ENCODE measurements around the gene RNF41. TPM values are rescaled to one million over a fixed set of nuclear protein-coding genes. Genes with fewer than 3 reads are reported as not detected.

Gene RNF41
- total and polyA plus RNA-seq, 4 donors, result 18.1 to 54.6 (median 45.1) TPM

DNA sequence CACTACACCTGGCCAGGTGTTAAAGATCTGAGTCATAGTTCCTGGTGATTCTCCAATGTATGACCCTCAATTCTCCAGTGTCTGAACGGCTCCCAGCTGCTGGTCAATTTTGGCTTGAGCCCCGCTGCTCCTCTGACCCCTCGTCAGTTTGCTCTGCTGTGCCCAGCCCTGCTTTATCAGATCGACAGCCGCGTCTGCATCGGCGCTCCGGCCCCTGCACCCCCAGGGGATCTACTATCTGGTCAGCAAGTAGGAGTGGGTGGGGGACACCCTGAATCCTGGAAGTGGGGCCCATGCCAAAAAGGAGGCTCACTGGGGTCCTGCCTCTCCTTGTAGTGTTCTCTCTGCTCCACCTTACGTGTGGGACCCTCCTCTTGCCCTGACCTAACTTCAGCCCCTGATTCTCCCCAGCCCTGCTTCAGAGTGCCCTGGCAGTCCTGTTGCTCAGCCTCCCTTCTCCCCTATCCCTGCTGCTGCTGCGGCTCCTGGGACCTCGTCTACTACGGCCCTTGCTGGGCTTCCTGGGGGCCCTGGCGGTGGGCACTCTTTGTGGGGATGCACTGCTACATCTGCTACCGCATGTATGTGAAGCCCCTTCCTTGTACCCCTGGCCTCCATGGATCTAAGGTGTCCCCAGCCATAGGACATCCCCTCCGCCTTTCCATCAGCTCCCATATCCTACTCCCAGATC is 13.2 kb upstream of the RNF41 start:
- no peak for DNase-seq
- Histone ChIP-seq H3K27ac (ENCODE audit: low read depth in 1 of 2, low read length in 1 of 2) (no peak overlapping the region), H3K36me3 (ENCODE audit: control insufficient read depth in 4 of 4, insufficient read depth in 4 of 4, low read length in 4 of 4) (peaks cover 0 to 31% (median 4%) of the 10 kb centered on the region in 4 donors), H3K27me3 (ENCODE audit: control insufficient read depth in 3 of 3, insufficient read depth in 3 of 3, low read length in 2 of 3) (no peaks in the 10 kb centered on the region), H3K4me1 (ENCODE audit: control insufficient read depth in 5 of 5, insufficient read depth in 5 of 5, low read length in 5 of 5) (peaks cover 0 to 4% (median 0%) of the 10 kb centered on the region in 5 donors), H3K4me3 (no peak overlapping the region), H3K9ac (ENCODE audit: insufficient read depth in 1 of 2, low read length in 2 of 2) (no peak overlapping the region), H3K9me3 (ENCODE audit: control insufficient read depth in 4 of 4, insufficient read depth in 3 of 4, low read length in 3 of 4) (no peaks in the 10 kb centered on the region)
- no peak for TF ChIP-seq CTCF (IDR thresholded peaks at IDR 0.05; ENCODE audit: control extremely low read depth, extremely low read depth)
- no peak for ATAC-seq (ENCODE audit: insufficient read depth, low FRiP score)
- WGBS, 2 donors, result 74 to 85% methylated on average over 16 of the region's 16 CpGs

DNA sequence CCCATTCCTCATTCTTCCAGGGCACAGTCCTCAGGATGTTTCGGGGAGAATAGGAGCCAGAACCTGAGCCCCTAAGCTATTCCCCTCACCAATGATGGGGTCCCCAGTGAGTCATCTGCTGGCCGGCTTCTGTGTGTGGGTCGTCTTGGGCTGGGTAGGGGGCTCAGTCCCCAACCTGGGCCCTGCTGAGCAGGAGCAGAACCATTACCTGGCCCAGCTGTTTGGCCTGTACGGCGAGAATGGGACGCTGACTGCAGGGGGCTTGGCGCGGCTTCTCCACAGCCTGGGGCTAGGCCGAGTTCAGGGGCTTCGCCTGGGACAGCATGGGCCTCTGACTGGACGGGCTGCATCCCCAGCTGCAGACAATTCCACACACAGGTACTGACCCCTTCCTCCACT is 9.5 kb upstream of the RNF41 start:
- 92% methylated on average over 11 of the region's 11 CpGs for WGBS, 2 donors
- Histone ChIP-seq H3K27ac (ENCODE audit: low read depth in 1 of 2, low read length in 1 of 2) (no peak overlapping the region), H3K27me3 (ENCODE audit: control insufficient read depth in 3 of 3, insufficient read depth in 3 of 3, low read length in 2 of 3) (no peaks in the 10 kb centered on the region), H3K9ac (ENCODE audit: insufficient read depth in 1 of 2, low read length in 2 of 2) (no peak overlapping the region), H3K4me3 (no peak overlapping the region), H3K36me3 (ENCODE audit: control insufficient read depth in 4 of 4, insufficient read depth in 4 of 4, low read length in 4 of 4) (peaks cover 0 to 5% (median 0%) of the 10 kb centered on the region in 4 donors), H3K9me3 (ENCODE audit: control insufficient read depth in 4 of 4, insufficient read depth in 3 of 4, low read length in 3 of 4) (no peaks in the 10 kb centered on the region), H3K4me1 (ENCODE audit: control insufficient read depth in 5 of 5, insufficient read depth in 5 of 5, low read length in 5 of 5) (peaks cover 0 to 4% (median 0%) of the 10 kb centered on the region in 5 donors)
- DNase-seq (no peak), ATAC-seq (ENCODE audit: insufficient read depth, low FRiP score) (no peak)
- no peak for TF ChIP-seq CTCF (IDR thresholded peaks at IDR 0.05; ENCODE audit: control extremely low read depth, extremely low read depth)

GRCh38 chr12:56230432-56231183 is 8.9 kb upstream of the RNF41 start:
- no peak for ATAC-seq (ENCODE audit: insufficient read depth, low FRiP score)
- H3K9me3 ChIP-seq (ENCODE audit: control insufficient read depth in 4 of 4, insufficient read depth in 3 of 4, low read length in 3 of 4), result no peaks in the 10 kb centered on the region
- WGBS, 2 donors, result 74 to 87% methylated on average over 8 of the region's 8 CpGs
- TF ChIP-seq CTCF (IDR thresholded peaks at IDR 0.05; ENCODE audit: control extremely low read depth, extremely low read depth), result no peak
- H3K9ac ChIP-seq (ENCODE audit: insufficient read depth in 1 of 2, low read length in 2 of 2), result no peak overlapping the region
- H3K36me3 ChIP-seq (ENCODE audit: control insufficient read depth in 4 of 4, insufficient read depth in 4 of 4, low read length in 4 of 4), result peaks cover 0 to 3% (median 0%) of the 10 kb centered on the region in 4 donors
- DNase-seq, result no peak
- peaks cover 0 to 4% (median 0%) of the 10 kb centered on the region in 5 donors for H3K4me1 ChIP-seq (ENCODE audit: control insufficient read depth in 5 of 5, insufficient read depth in 5 of 5, low read length in 5 of 5)
- no peaks in the 10 kb centered on the region for H3K27me3 ChIP-seq (ENCODE audit: control insufficient read depth in 3 of 3, insufficient read depth in 3 of 3, low read length in 2 of 3)
- no peak overlapping the region for H3K27ac ChIP-seq (ENCODE audit: low read depth in 1 of 2, low read length in 1 of 2)
- no peak overlapping the region for H3K4me3 ChIP-seq

All from lung (tissue), 12 donors.